SK-N-SH treated with all-trans-retinoic acid at 6 μM for 48 hours (cell line): ENCODE results near the gene PRKG1.

Source experiments
- ATAC-seq: fragments of 200-7000 bp; cut with Tn5 transposase; 3 replicates; pipeline ENCODE4 v1.9.1; 2020; ENCODE audit warnings: mild to moderate bottlenecking, moderate library complexity
- ARNTL ChIP-seq: fragments of 450-650 bp; formaldehyde crosslinking; IDR thresholded peaks from 2 replicates; pipeline ENCODE4 v1.5.0; 2020; ENCODE audit warnings: low read depth, mild to moderate bottlenecking, moderate library complexity, borderline replicate concordance
- BACH2 ChIP-seq: fragments of 250-450 bp; sonication (Bioruptor Pico); IDR thresholded peaks from 2 replicates; pipeline ENCODE4 v1.9.0; 2021; ENCODE audit warnings: mild to moderate bottlenecking, borderline replicate concordance
- CREB5 ChIP-seq: fragments of 250-450 bp; sonication (Bioruptor Pico); IDR thresholded peaks from 2 replicates; pipeline ENCODE4 v1.5.1; 2020; ENCODE audit warnings: low read depth, mild to moderate bottlenecking, moderate library complexity
- CSDC2 ChIP-seq: fragments of 250-450 bp; sonication (Bioruptor Pico); IDR thresholded peaks from 2 replicates; pipeline ENCODE4 v1.5.0; 2020; ENCODE audit warnings: mild to moderate bottlenecking, moderate library complexity
- CSRNP3 ChIP-seq: fragments of 250-450 bp; sonication (Bioruptor Pico); IDR thresholded peaks from 2 replicates; pipeline ENCODE4 v1.5.1; 2021; ENCODE audit warnings: mild to moderate bottlenecking, moderate library complexity
- ESRRG ChIP-seq: fragments of 250-450 bp; sonication (Bioruptor Pico); IDR thresholded peaks from 2 replicates; pipeline ENCODE4 v1.6.1; 2021; ENCODE audit warnings: mild to moderate bottlenecking
- GLIS3 ChIP-seq: fragments of 250-450 bp; sonication (Bioruptor Pico); IDR thresholded peaks from 2 replicates; pipeline ENCODE4 v1.5.0; 2020; ENCODE audit warnings: mild to moderate bottlenecking, moderate library complexity
- ISL1 ChIP-seq: fragments of 250-450 bp; sonication (Bioruptor Pico); IDR thresholded peaks from 2 replicates; pipeline ENCODE4 v2.1.2; 2022; ENCODE audit warnings: mild to moderate bottlenecking, moderate library complexity
- OSR1 ChIP-seq: fragments of 250-450 bp; sonication (Bioruptor Pico); IDR thresholded peaks from 2 replicates; pipeline ENCODE4 v1.8.0; 2022; ENCODE audit warnings: moderate library complexity, mild to moderate bottlenecking, inconsistent platforms
- PATZ1 ChIP-seq: fragments of 250-450 bp; sonication (Bioruptor Pico); IDR thresholded peaks from 2 replicates; pipeline ENCODE4 v1.8.0; 2020; ENCODE audit warnings: mild to moderate bottlenecking, moderate library complexity, borderline replicate concordance
- POU6F1 ChIP-seq: fragments of 250-450 bp; sonication (Bioruptor Pico); IDR thresholded peaks from 2 replicates; pipeline ENCODE4 v1.8.0; 2021; ENCODE audit warnings: low read depth, mild to moderate bottlenecking, moderate library complexity, borderline replicate concordance
- PPARA ChIP-seq: fragments of 250-450 bp; sonication (Bioruptor Pico); IDR thresholded peaks from 2 replicates; pipeline ENCODE4 v1.5.0; 2020; ENCODE audit warnings: mild to moderate bottlenecking, borderline replicate concordance
- RARB ChIP-seq: fragments of 250-450 bp; sonication (Bioruptor Pico); IDR thresholded peaks from 2 replicates; pipeline ENCODE4 v1.8.0; 2021; ENCODE audit warnings: mild to moderate bottlenecking, moderate library complexity
- SNAI2 ChIP-seq: fragments of 250-450 bp; sonication (Bioruptor Pico); IDR thresholded peaks from 2 replicates; pipeline ENCODE4 v1.5.0; 2020; ENCODE audit warnings: mild to moderate bottlenecking, moderate library complexity
- TCF4 ChIP-seq: fragments of 250-450 bp; sonication (Bioruptor Pico); IDR thresholded peaks from 2 replicates; pipeline ENCODE4 v1.8.0; 2021; ENCODE audit warnings: mild to moderate bottlenecking, moderate library complexity, borderline replicate concordance
- TOX ChIP-seq: fragments of 250-450 bp; sonication (Bioruptor Pico); IDR thresholded peaks from 2 replicates; pipeline ENCODE4 v1.8.0; 2021; ENCODE audit warnings: mild to moderate bottlenecking, moderate library complexity, borderline replicate concordance
- TSHZ2 ChIP-seq: fragments of 250-450 bp; sonication (Bioruptor Pico); IDR thresholded peaks from 2 replicates; pipeline ENCODE4 v1.5.0; 2020; ENCODE audit warnings: mild to moderate bottlenecking, moderate library complexity
- ZC3H10 ChIP-seq: fragments of 250-450 bp; sonication (Bioruptor Pico); IDR thresholded peaks from 2 replicates; pipeline ENCODE4 v1.5.1; 2021; ENCODE audit warnings: mild to moderate bottlenecking, moderate library complexity
- ZFP3 ChIP-seq: fragments of 250-450 bp; sonication (Bioruptor Pico); IDR thresholded peaks from 2 replicates; pipeline ENCODE4 v1.5.0; 2020; ENCODE audit warnings: mild to moderate bottlenecking, moderate library complexity
- ZFP30 ChIP-seq: fragments of 450-650 bp; formaldehyde crosslinking; IDR thresholded peaks from 2 replicates; pipeline ENCODE4 v1.5.0; 2022; ENCODE audit warnings: mild to moderate bottlenecking, moderate library complexity
- ZNF565 ChIP-seq: fragments of 450-650 bp; formaldehyde crosslinking; conservative IDR thresholded peaks from 2 replicates; pipeline ENCODE4 v1.5.0; 2020; ENCODE audit warnings: low read depth, mild to moderate bottlenecking, moderate library complexity
- ZNF70 ChIP-seq: fragments of 450-650 bp; formaldehyde crosslinking; IDR thresholded peaks from 2 replicates; pipeline ENCODE4 v1.5.0; 2020; ENCODE audit warnings: mild to moderate bottlenecking, moderate library complexity
- ZNF8 ChIP-seq: fragments of 450-650 bp; formaldehyde crosslinking; IDR thresholded peaks from 2 replicates; pipeline ENCODE4 v1.5.0; 2020; ENCODE audit warnings: mild to moderate bottlenecking, moderate library complexity

The PRKG1 gene

GRCh38 chr10:51654918-51655317 is 580.6 kb downstream of the PRKG1 start:
- TF ChIP-seq ZNF8 (CRISPR knock-in tag) (no peak), ISL1 (CRISPR knock-in tag) (peak; percentile 99), CREB5 (CRISPR knock-in tag) (peak; percentile 59; the same call in 1 of the 2 replicates), TCF4 (no peak; the same call in 1 of the 2 replicates), RARB (CRISPR knock-in tag) (peak; percentile 95), TOX (CRISPR knock-in tag) (peak; percentile 97), ARNTL (CRISPR knock-in tag) (no peak), PATZ1 (peak; percentile 85; the same call in 1 of the 2 replicates), ZNF70 (CRISPR knock-in tag) (no peak), POU6F1 (CRISPR knock-in tag) (peak; percentile 78; the same call in 1 of the 2 replicates), ZC3H10 (CRISPR knock-in tag) (peak; percentile 98), ZFP30 (no peak), CSRNP3 (CRISPR knock-in tag) (peak; percentile 90; the same call in 1 of the 2 replicates), ZNF565 (CRISPR knock-in tag) (no peak), TSHZ2 (CRISPR knock-in tag) (peak; percentile 65; the same call in 1 of the 2 replicates), GLIS3 (CRISPR knock-in tag) (no peak), OSR1 (CRISPR knock-in tag) (no peak), CSDC2 (no peak), PPARA (CRISPR knock-in tag) (no peak), ESRRG (no peak), ZFP3 (CRISPR knock-in tag) (no peak), BACH2 (no peak), SNAI2 (CRISPR knock-in tag) (no peak)
- ATAC-seq, result peak; percentile 62

GRCh38 chr10:51656503-51656902 is 582.2 kb downstream of the PRKG1 start:
- no peak for TF ChIP-seq ZC3H10 (CRISPR knock-in tag)
- TF ChIP-seq ZNF8 (CRISPR knock-in tag), result no peak

GRCh38 chr10:51658000-51658399 is 583.7 kb downstream of the PRKG1 start:
- ATAC-seq, result no peak
- TF ChIP-seq TOX (CRISPR knock-in tag), result no peak
- TF ChIP-seq PATZ1, result no peak
- TF ChIP-seq SNAI2 (CRISPR knock-in tag), result no peak
- no peak for TF ChIP-seq ZNF565 (CRISPR knock-in tag)
- TF ChIP-seq CREB5 (CRISPR knock-in tag), result no peak
- TF ChIP-seq, all 23 proteins: peak for 0

More at GRCh38 chr10:51656503-51656902, 582.2 kb downstream of the PRKG1 start:
- ATAC-seq, result no peak
